H1 (cell line): ENCODE results near the gene SLITRK2. TPM values are rescaled to one million over a fixed set of nuclear protein-coding genes. Genes with fewer than 3 reads are reported as not detected.

ENCODE experiments used
- CTCF ChIA-PET: fragments of 300-600 bp; sonication (Branson Sonifier 250); formaldehyde crosslinking; loops from one replicate; lab custom pipeline; 2021; ENCODE audit not compliant: partially characterized antibody; lab: Charles Lee
- POLR2A ChIA-PET: fragments of 300-600 bp; sonication (Branson Sonifier 250); formaldehyde crosslinking; loops from one replicate; lab custom pipeline; 2021; ENCODE audit warnings: inconsistent platforms; ENCODE audit not compliant: partially characterized antibody; lab: Charles Lee
- DNase-seq, 2 experiments: peaks; one replicate each; pipeline versions ENCODE4 v3.0.0 to v3.0.0-alpha.2; 2010 to 2022; ENCODE audit warnings: low spot score in 2 of 2, low read depth in 1 of 2, mixed read lengths in 1 of 2
- FAIRE-seq: peaks from 2 replicates; lab custom pipeline; 2011; peaks lifted over from hg19 to GRCh38; lab: Jason Lieb, UNC
- H2AFZ ChIP-seq: 2 replicates; pipeline ENCODE4 v1.8.1; 2012; ENCODE audit warnings: low read length, inconsistent platforms
- H2AK5ac ChIP-seq: 2 replicates; pipeline ENCODE4 v1.6.1; 2013; ENCODE audit warnings: low read depth, low read length
- H2BK120ac ChIP-seq: replicated peaks from 2 replicates; pipeline ENCODE3; 2013; ENCODE audit warnings: low read depth, low read length, inconsistent platforms
- H2BK12ac ChIP-seq: 2 replicates; pipeline ENCODE4 v1.6.1; 2013; ENCODE audit warnings: low read depth, low read length
- H2BK15ac ChIP-seq: 2 replicates; pipeline ENCODE4 v1.6.1; 2013; ENCODE audit warnings: low read length
- H2BK20ac ChIP-seq: 2 replicates; pipeline ENCODE4 v1.6.1; 2013; ENCODE audit warnings: low read length
- H2BK5ac ChIP-seq: 2 replicates; pipeline ENCODE4 v1.6.1; 2013; ENCODE audit warnings: low read depth, low read length
- H3K14ac ChIP-seq: 2 replicates; pipeline ENCODE4 v1.6.1; 2013; ENCODE audit warnings: inconsistent platforms; ENCODE audit not compliant: insufficient read length
- H3K18ac ChIP-seq: 2 replicates; pipeline ENCODE4 v1.6.1; 2013; ENCODE audit warnings: low read length; ENCODE audit errors: extremely low read depth
- H3K23ac ChIP-seq: 2 replicates; pipeline ENCODE4 v1.6.1; 2013; ENCODE audit warnings: inconsistent platforms; ENCODE audit not compliant: insufficient read length
- H3K23me2 ChIP-seq: 2 replicates; pipeline ENCODE4 v1.6.1; 2013; ENCODE audit warnings: low read depth, low read length
- H3K27ac ChIP-seq: 2 replicates; pipeline ENCODE4 v1.6.1; 2011; ENCODE audit warnings: low read depth, low read length, inconsistent platforms
- H3K27me3 ChIP-seq, 4 experiments: replicated peaks in 1 of 4; 1 replicate in 1 of 4; 2 replicates in 3 of 4; pipeline versions ENCODE4 v1.6.1 to v1.8.1; 2011 to 2013; ENCODE audit warnings: low read length in 3 of 4, mild to moderate bottlenecking in 3 of 4, inconsistent platforms in 2 of 4, mixed read lengths in 2 of 4, moderate library complexity in 1 of 4; ENCODE audit not compliant: control insufficient read depth in 3 of 4, insufficient read depth in 3 of 4; ENCODE audit errors: extremely low read depth in 1 of 4
- H3K36me3 ChIP-seq, 4 experiments: 2 replicates each; pipeline versions ENCODE4 v1.6.1 to v1.8.1; 2011 to 2013; ENCODE audit warnings: mild to moderate bottlenecking in 4 of 4, low read length in 3 of 4, moderate library complexity in 2 of 4, control low read depth in 1 of 4, inconsistent platforms in 1 of 4; ENCODE audit not compliant: insufficient read depth in 4 of 4, control insufficient read depth in 2 of 4
- H3K4ac ChIP-seq: replicated peaks from 2 replicates; pipeline ENCODE3; 2013; ENCODE audit warnings: low read length, low read depth, mixed read lengths, inconsistent platforms; ENCODE audit not compliant: insufficient read length
- H3K4me1 ChIP-seq, 4 experiments: replicated peaks in 1 of 4; 1 replicate in 1 of 4; 2 replicates in 3 of 4; pipeline versions ENCODE4 v1.6.1 to v1.8.1; 2011 to 2013; ENCODE audit warnings: low read length in 3 of 4, inconsistent platforms in 2 of 4, mixed read lengths in 1 of 4; ENCODE audit not compliant: insufficient read depth in 4 of 4, control insufficient read depth in 3 of 4
- H3K4me2 ChIP-seq, 2 experiments: 2 replicates each; pipeline versions ENCODE4 v1.6.1 to v1.8.1; 2011 to 2013; ENCODE audit warnings: low read depth in 2 of 2, low read length in 2 of 2, control low read depth in 1 of 2, inconsistent platforms in 1 of 2, mild to moderate bottlenecking in 1 of 2; ENCODE audit not compliant: insufficient read depth in 1 of 2
- H3K4me3 ChIP-seq, 4 experiments: fragments of 200-600, 300-600 bp in 1 of 4; sonication (generic), shearing (Covaris generic), sonication (Bioruptor Twin) in 1 of 4; 2 replicates each; pipeline versions ENCODE4 v1.5.1 to v1.8.1; 2011 to 2016; ENCODE audit warnings: low read length in 4 of 4, low read depth in 3 of 4, control low read depth in 2 of 4, inconsistent platforms in 2 of 4, mild to moderate bottlenecking in 2 of 4, mixed read lengths in 1 of 4, moderate library complexity in 1 of 4; ENCODE audit not compliant: insufficient read depth in 2 of 4; ENCODE audit errors: extremely low read depth in 1 of 4
- H3K56ac ChIP-seq: replicated peaks from 2 replicates; pipeline ENCODE3; 2013; ENCODE audit warnings: low read depth, mild to moderate bottlenecking, mixed read lengths, low read length, inconsistent platforms; ENCODE audit not compliant: insufficient read length
- H3K79me1 ChIP-seq: 2 replicates; pipeline ENCODE4 v1.6.1; 2013; ENCODE audit warnings: low read depth, low read length, control low read depth
- H3K79me2 ChIP-seq, 2 experiments: 2 replicates each; pipeline versions ENCODE4 v1.6.1 to v1.8.1; 2012 to 2013; ENCODE audit warnings: low read length in 2 of 2, mild to moderate bottlenecking in 2 of 2, inconsistent platforms in 1 of 2; ENCODE audit not compliant: insufficient read depth in 2 of 2, control insufficient read depth in 1 of 2
- H3K9ac ChIP-seq, 4 experiments: replicated peaks in 1 of 4; 1 replicate in 1 of 4; 2 replicates in 3 of 4; pipeline versions ENCODE4 v1.6.1 to v1.8.1; 2011 to 2013; ENCODE audit warnings: low read depth in 3 of 4, low read length in 3 of 4, control low read depth in 2 of 4, mild to moderate bottlenecking in 2 of 4, moderate library complexity in 2 of 4, inconsistent platforms in 1 of 4; ENCODE audit errors: extremely low read depth in 1 of 4
- H3K9me3 ChIP-seq, 2 experiments: 2 replicates each; pipeline versions ENCODE4 v1.6.1 to v1.8.1; 2012 to 2013; ENCODE audit warnings: mild to moderate bottlenecking in 2 of 2, moderate library complexity in 2 of 2, control low read depth in 1 of 2, inconsistent platforms in 1 of 2, low read depth in 1 of 2, low read length in 1 of 2, mixed read lengths in 1 of 2; ENCODE audit not compliant: insufficient read depth in 2 of 2
- H4K20me1 ChIP-seq, 2 experiments: replicated peaks in 1 of 2; 2 replicates each; pipeline versions ENCODE3 to v1.8.1; 2011 to 2013; ENCODE audit warnings: inconsistent platforms in 2 of 2, low read length in 2 of 2, mild to moderate bottlenecking in 1 of 2; ENCODE audit not compliant: insufficient read depth in 2 of 2, control insufficient read depth in 1 of 2
- H4K5ac ChIP-seq: 2 replicates; pipeline ENCODE4 v1.6.1; 2013; ENCODE audit warnings: low read length, low read depth, mixed read lengths, inconsistent platforms; ENCODE audit not compliant: insufficient read length
- H4K8ac ChIP-seq: 2 replicates; pipeline ENCODE4 v1.8.0; 2013; ENCODE audit warnings: mild to moderate bottlenecking, moderate library complexity, low read length, inconsistent platforms; ENCODE audit not compliant: insufficient read depth; ENCODE audit errors: extremely low read depth
- H4K91ac ChIP-seq: replicated peaks from 2 replicates; pipeline ENCODE3; 2013; ENCODE audit warnings: low read length, mixed read lengths, inconsistent platforms; ENCODE audit not compliant: insufficient read length
- ATF2 ChIP-seq: IDR thresholded peaks from 2 replicates; pipeline ENCODE4 v1.6.1; 2012; ENCODE audit warnings: low read length, inconsistent platforms
- ATF3 ChIP-seq: IDR thresholded peaks from 2 replicates; pipeline ENCODE4 v1.6.1; 2011; ENCODE audit warnings: low read depth, mild to moderate bottlenecking, low read length; ENCODE audit not compliant: insufficient read depth
- CBX5 ChIP-seq: fragments of 300-800, 300-1000 bp; sonication (generic); IDR thresholded peaks from 2 replicates; pipeline ENCODE4 v1.7.1; 2016; ENCODE audit warnings: antibody characterized with exemption, low read length, low read depth
- CHD2 ChIP-seq: IDR thresholded peaks from 2 replicates; pipeline ENCODE4 v1.6.1; 2012; ENCODE audit warnings: low read length, improper control_type of control experiment
- CREB1 ChIP-seq: IDR thresholded peaks from 2 replicates; pipeline ENCODE4 v1.6.1; 2012; ENCODE audit warnings: inconsistent platforms
- FOSL1 ChIP-seq: IDR thresholded peaks from 2 replicates; pipeline ENCODE4 v1.6.1; 2011; ENCODE audit warnings: mild to moderate bottlenecking, low read depth, low read length, moderate library complexity; ENCODE audit not compliant: insufficient read depth
- RAD21 ChIP-seq, 2 experiments: IDR thresholded peaks in 1 of 2; conservative IDR thresholded peaks in 1 of 2; 2 replicates each; pipeline ENCODE4 v1.6.1; 2011; ENCODE audit warnings: low read depth in 2 of 2, low read length in 2 of 2, improper control_type of control experiment in 1 of 2, inconsistent platforms in 1 of 2, mild to moderate bottlenecking in 1 of 2, moderate library complexity in 1 of 2
- RFX5 ChIP-seq: IDR thresholded peaks from 2 replicates; pipeline ENCODE4 v1.6.1; 2011; ENCODE audit warnings: low read depth, low read length, improper control_type of control experiment, borderline replicate concordance
- RNF2 ChIP-seq: fragments of 200-900, 300-1000 bp; sonication (generic); IDR thresholded peaks from 2 replicates; pipeline ENCODE4 v1.7.1; 2016; ENCODE audit warnings: borderline replicate concordance, low read depth, mild to moderate bottlenecking, antibody characterized with exemption, low read length; ENCODE audit not compliant: poor library complexity, severe bottlenecking; ENCODE audit errors: missing control alignments
- SIX5 ChIP-seq: IDR thresholded peaks from 2 replicates; pipeline ENCODE4 v1.6.1; 2011; ENCODE audit warnings: mild to moderate bottlenecking, low read depth, low read length
- SP1 ChIP-seq: IDR thresholded peaks from 2 replicates; pipeline ENCODE4 v1.6.1; 2011; ENCODE audit warnings: low read depth, low read length
- TBP ChIP-seq: IDR thresholded peaks from 2 replicates; pipeline ENCODE4 v1.6.1; 2011; ENCODE audit warnings: low read depth, low read length, improper control_type of control experiment
- WGBS, 2 experiments: shearing (Covaris generic) in 1 of 2; methylation state at CpG; one replicate each; pipeline versions ENCODE4 v1.1.6 to v1.1.7; 2013 to 2015; ENCODE audit warnings: low lambda C conversion rate in 2 of 2, mixed read lengths in 2 of 2, inconsistent platforms in 1 of 2, low coverage in 1 of 2, missing lambda C conversion rate in 1 of 2; ENCODE audit not compliant: insufficient replicate concordance in 2 of 2, insufficient coverage in 1 of 2, insufficient read length in 1 of 2; ENCODE audit errors: extremely low coverage in 1 of 2, missing lambda C conversion rate in 1 of 2; 5-methylcytosine and 5-hydroxymethylcytosine counted together
- polyA plus RNA-seq, 7 experiments: library from polyadenylated mRNA; depleted of rRNA in 3 of 7; stranded (reverse) in 5 of 7; unstranded in 2 of 7; fragments of >200 nt in 5 of 7; fragments of 200-250 nt in 2 of 7; gene quantifications; 1 replicate in 5 of 7; 2 replicates in 1 of 7; 4 replicates in 1 of 7; pipeline versions ENCODE4 v1.2.1 to v1.2.3, GENCODE V29; 2011 to 2013; ENCODE audit warnings: missing spikeins in 2 of 7, mixed read lengths in 2 of 7
- total RNA-seq: library from RNA; stranded (reverse); fragmentation: NEBNext Ultra II Directional; extraction: Animal tissue kit (Norgen Biotek cat#: 25700); gene quantifications from 2 replicates; pipeline ENCODE4 v1.2.1, GENCODE V29; 2021

The SLITRK2 gene
- total and polyA plus RNA-seq, 2 of the 8 experiments (the other 6 are each of a cell fraction or from before 2014, with no cell fraction given): 0.14 to 0.39 TPM

- Histone ChIP-seq H4K91ac (no peak overlapping the region), H3K79me1 (no peaks in the 10 kb centered on the region), H4K20me1 (no peaks in the 10 kb centered on the region), H3K14ac (no peak overlapping the region), H3K4me3 (no peak overlapping the region), H2BK20ac (no peak overlapping the region), H2BK5ac (no peak overlapping the region), H3K56ac (no peak overlapping the region), H2AK5ac (no peak overlapping the region), H2BK12ac (no peak overlapping the region), H3K79me2 (no peaks in the 10 kb centered on the region), H3K4ac (no peak overlapping the region), H3K23me2 (no peaks in the 10 kb centered on the region), H2BK15ac (no peak overlapping the region), H2BK120ac (no peak overlapping the region), H2AFZ (no peak overlapping the region), H3K4me2 (no peak overlapping the region), H3K23ac (no peak overlapping the region), H3K27me3 (no peaks in the 10 kb centered on the region), H3K27ac (no peak overlapping the region), H3K9me3 (no peaks in the 10 kb centered on the region), H3K9ac (no peak overlapping the region), H3K18ac (no peak overlapping the region), H3K36me3 (no peaks in the 10 kb centered on the region), H3K4me1 (no peaks in the 10 kb centered on the region), H4K8ac (no peak overlapping the region), H4K5ac (no peak overlapping the region)
- ChIA-PET POLR2A (no interaction called here), CTCF (no interaction called here)
- WGBS, 2 experiments: 86% methylated on average over 1 of the region's 1 CpG; no CpG with 5 or more reads in 1 of the 2 experiments
- FAIRE-seq (no peak), DNase-seq (no peak)
- TF ChIP-seq RAD21 (IDR thresholded peaks at IDR 0.05 in 1 of 2, conservative IDR thresholded peaks at IDR 0.05 in 1 of 2; ENCODE audit: low read depth in 2 of 2, low read length in 2 of 2) (no peak), CHD2 (no peak), ATF2 (no peak), SP1 (no peak), FOSL1 (no peak), ATF3 (no peak), TBP (no peak), CBX5 (no peak), RFX5 (no peak), CREB1 (no peak), RNF2 (no peak), SIX5 (no peak)
Observed at GRCh38 chrX:145773006-145773405, 44.6 kb upstream of the SLITRK2 start.
